ENCODE results near the gene LRRC74A.

LRRC74A gene

GRCh38 chr14:76901171-76902055 is 75.2 kb downstream of the LRRC74A start:
- DNase-seq (ENCODE audit: low read depth) = peak; percentile 93
- TF ChIP-seq CTCF (conservative IDR thresholded peaks at IDR 0.05; ENCODE audit: low read length) = no peak

GRCh38 chr14:76902591-76902990 is 76.4 kb downstream of the LRRC74A start:
- TF ChIP-seq CTCF (conservative IDR thresholded peaks at IDR 0.05; ENCODE audit: low read length) = no peak
- H3K4me3 ChIP-seq (ENCODE audit: low read length) = no peak overlapping the region
- peak; percentile 62 for DNase-seq (ENCODE audit: low read depth)

More at GRCh38 chr14:76901171-76902055, 75.2 kb downstream of the LRRC74A start:
- H3K4me3 ChIP-seq (ENCODE audit: low read length) = no peak overlapping the region

GRCh38 chr14:76904100-76904739 is 78.0 kb downstream of the LRRC74A start:
- peak; percentile 99 for DNase-seq (ENCODE audit: low read depth)
- H3K4me3 ChIP-seq (ENCODE audit: low read length) = peak overlapping the region; percentile 25
- no peak for TF ChIP-seq CTCF (conservative IDR thresholded peaks at IDR 0.05; ENCODE audit: low read length)

GRCh38 chr14:76904740-76905569 is 78.7 kb downstream of the LRRC74A start:
- TF ChIP-seq CTCF (conservative IDR thresholded peaks at IDR 0.05; ENCODE audit: low read length) = no peak
- peak; percentile 97 for DNase-seq (ENCODE audit: low read depth)
- peak overlapping the region; percentile 25 for H3K4me3 ChIP-seq (ENCODE audit: low read length)

GRCh38 chr14:76908834-76909233 is 82.6 kb downstream of the LRRC74A start:
- H3K4me3 ChIP-seq (ENCODE audit: low read length) = no peak overlapping the region
- DNase-seq (ENCODE audit: low read depth) = no peak
- no peak for TF ChIP-seq CTCF (conservative IDR thresholded peaks at IDR 0.05; ENCODE audit: low read length)

GRCh38 chr14:76909266-76909665 is 83.1 kb downstream of the LRRC74A start:
- no peak for DNase-seq (ENCODE audit: low read depth)
- H3K4me3 ChIP-seq (ENCODE audit: low read length) = no peak overlapping the region
- TF ChIP-seq CTCF (conservative IDR thresholded peaks at IDR 0.05; ENCODE audit: low read length) = no peak
